ENCODE data around the gene CAMK1D. TPM values are rescaled to one million over a fixed set of nuclear protein-coding genes. Genes with fewer than 3 reads are reported as not detected.
A peak's percentile ranks its signal among the peaks of the same experiment; 100 is the strongest.

Gene CAMK1D
- total RNA-seq, 1 donor from 2014 or later, result 1.8 TPM

- Histone ChIP-seq H3K4me3 (ENCODE audit: low read depth, low read length) (peak overlapping the region; percentile 20), H3K27me3 (ENCODE audit: control insufficient read depth, insufficient read depth, low read length) (peaks cover 2% of the 10 kb centered on the region), H3K36me3 (ENCODE audit: control insufficient read depth, insufficient read depth, low read length) (no peaks in the 10 kb centered on the region)
- DNase-seq (ENCODE audit: low read depth), result peak; percentile 71
- peak; percentile 58 for FAIRE-seq
- TF ChIP-seq CTCF (IDR thresholded peaks at IDR 0.05; ENCODE audit: insufficient read depth, low read length, severe bottlenecking), result no peak
Observed at GRCh38 chr10:12605580-12606405, 256.4 kb downstream of the CAMK1D start.

- no peak for TF ChIP-seq CTCF (IDR thresholded peaks at IDR 0.05; ENCODE audit: insufficient read depth, low read length, severe bottlenecking)
- no peaks in the 10 kb centered on the region for H3K36me3 ChIP-seq (ENCODE audit: control insufficient read depth, insufficient read depth, low read length)
- H3K27me3 ChIP-seq (ENCODE audit: control insufficient read depth, insufficient read depth, low read length), result peaks cover 2% of the 10 kb centered on the region
- DNase-seq (ENCODE audit: low read depth) (no peak), FAIRE-seq (no peak)
- no peak overlapping the region for H3K4me3 ChIP-seq (ENCODE audit: low read depth, low read length)
Observed at GRCh38 chr10:12606461-12606860, 257.1 kb downstream of the CAMK1D start.

- DNase-seq (ENCODE audit: low read depth) (no peak), FAIRE-seq (no peak)
- Histone ChIP-seq H3K36me3 (ENCODE audit: control insufficient read depth, insufficient read depth, low read length) (no peaks in the 10 kb centered on the region), H3K27me3 (ENCODE audit: control insufficient read depth, insufficient read depth, low read length) (peaks cover 2% of the 10 kb centered on the region), H3K4me3 (ENCODE audit: low read depth, low read length) (no peak overlapping the region)
- no peak for TF ChIP-seq CTCF (IDR thresholded peaks at IDR 0.05; ENCODE audit: insufficient read depth, low read length, severe bottlenecking)
Observed at GRCh38 chr10:12608761-12609160, 259.4 kb downstream of the CAMK1D start.

GRCh38 chr10:12609435-12609834, 260.1 kb downstream of the CAMK1D start:
- FAIRE-seq (no peak), DNase-seq (ENCODE audit: low read depth) (no peak)
- Histone ChIP-seq H3K27me3 (ENCODE audit: control insufficient read depth, insufficient read depth, low read length) (peaks cover 2% of the 10 kb centered on the region), H3K4me3 (ENCODE audit: low read depth, low read length) (no peak overlapping the region), H3K36me3 (ENCODE audit: control insufficient read depth, insufficient read depth, low read length) (no peaks in the 10 kb centered on the region)
- TF ChIP-seq CTCF (IDR thresholded peaks at IDR 0.05; ENCODE audit: insufficient read depth, low read length, severe bottlenecking), result no peak

- Histone ChIP-seq H3K36me3 (ENCODE audit: control insufficient read depth, insufficient read depth, low read length) (no peaks in the 10 kb centered on the region), H3K4me3 (ENCODE audit: low read depth, low read length) (no peak overlapping the region), H3K27me3 (ENCODE audit: control insufficient read depth, insufficient read depth, low read length) (no peaks in the 10 kb centered on the region)
- TF ChIP-seq CTCF (IDR thresholded peaks at IDR 0.05; ENCODE audit: insufficient read depth, low read length, severe bottlenecking), result no peak
- DNase-seq (ENCODE audit: low read depth) (no peak), FAIRE-seq (no peak)
Observed at GRCh38 chr10:12613136-12613535, 263.8 kb downstream of the CAMK1D start.

Measured in bronchial epithelial cell (primary cell).